GM18520 (cell line): Measurements from ENCODE around the gene CNGB1.
"Not testable (repeated sequence)": the region's sequence is repeated elsewhere in the genome, so short reads cannot be mapped to it uniquely, and the experiment has no call there.

Source experiments
- ATAC-seq: cut with Tn5 transposase; IDR thresholded peaks from one replicate; pipeline ENCODE4 v1.9.1; 2021; ENCODE audit not compliant: unreplicated experiment

The CNGB1 gene

GRCh38 chr16:57890752-57891111 is 80.2 kb downstream of the CNGB1 start:
- ATAC-seq: no peak

- no peak for ATAC-seq
Measured at GRCh38 chr16:57889960-57890751, 80.8 kb downstream of the CNGB1 start.

- no peak for ATAC-seq
Measured at GRCh38 chr16:57889522-57889921, 81.4 kb downstream of the CNGB1 start.

- no peak for ATAC-seq
Measured at GRCh38 chr16:57889111-57889510, 81.8 kb downstream of the CNGB1 start.

DNA sequence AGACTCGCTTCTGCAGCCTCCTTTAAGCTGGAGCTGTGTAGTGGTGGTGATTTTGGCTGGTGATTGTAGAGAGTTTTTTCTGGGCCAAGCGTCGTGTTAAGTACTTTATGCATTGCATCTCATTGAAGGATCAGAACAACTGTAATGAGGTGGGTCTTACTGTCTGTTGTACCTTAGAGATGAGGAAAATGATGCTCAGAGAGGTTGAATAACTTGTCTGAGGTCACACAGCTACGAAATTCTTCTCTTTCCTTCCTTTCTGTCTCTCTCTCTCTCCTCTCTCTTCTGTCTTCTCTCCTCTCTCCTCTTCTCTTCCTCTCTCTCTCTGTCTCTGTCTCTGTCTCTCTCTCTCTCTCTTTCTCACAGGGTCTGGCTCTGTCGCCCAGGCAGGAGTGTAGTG is 82.8 kb downstream of the CNGB1 start:
- ATAC-seq: no peak

GRCh38 chr16:57887711-57888110 is 83.2 kb downstream of the CNGB1 start:
- ATAC-seq: no peak

GRCh38 chr16:57886427-57886826 is 84.5 kb downstream of the CNGB1 start:
- ATAC-seq: no peak

DNA sequence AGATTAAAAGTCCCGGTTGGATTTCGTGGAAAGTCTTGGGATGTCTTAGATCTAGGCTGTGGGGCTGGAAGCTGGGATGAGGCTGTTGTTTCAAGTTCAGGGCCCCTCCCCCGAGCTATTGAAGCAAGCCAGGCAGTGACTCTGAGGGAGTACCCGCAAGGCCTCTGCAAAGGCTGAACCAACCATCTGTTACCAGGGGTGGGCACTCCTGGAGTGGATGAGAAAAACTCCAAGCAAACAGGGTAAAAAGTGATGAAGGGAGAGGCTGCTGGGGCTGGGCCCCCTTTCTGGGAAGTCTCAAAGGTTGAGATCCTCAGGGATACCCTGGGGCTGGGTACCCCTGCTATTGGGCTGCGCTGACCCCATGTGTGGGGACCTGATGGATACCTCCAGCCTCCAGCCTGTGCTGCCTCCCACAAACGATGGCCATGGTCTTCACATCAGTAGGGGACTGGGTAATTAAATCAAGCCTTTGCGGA is 86.2 kb downstream of the CNGB1 start:
- ATAC-seq: no peak

- ATAC-seq: no peak
Measured at GRCh38 chr16:57883953-57884654, 86.8 kb downstream of the CNGB1 start.

DNA sequence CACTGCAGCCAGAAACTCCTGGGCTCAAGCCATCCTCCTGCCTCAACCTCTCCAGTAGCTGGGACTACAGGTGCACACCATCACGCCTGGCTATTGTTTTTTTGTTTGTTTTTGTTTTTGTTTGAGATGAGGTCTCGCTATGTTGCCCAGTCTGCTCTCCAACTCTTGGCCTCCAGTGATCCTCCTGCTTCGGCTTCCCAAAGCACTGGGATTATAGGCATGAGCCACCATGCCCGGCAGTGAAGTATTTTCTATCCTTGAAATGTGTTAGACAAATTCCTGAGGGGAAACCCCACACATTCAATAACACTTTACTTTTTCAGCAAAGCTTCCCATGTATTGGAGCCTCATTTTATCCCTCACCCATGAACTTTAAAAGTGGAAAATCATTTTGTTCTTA is 87.4 kb downstream of the CNGB1 start:
- ATAC-seq: no peak

DNA sequence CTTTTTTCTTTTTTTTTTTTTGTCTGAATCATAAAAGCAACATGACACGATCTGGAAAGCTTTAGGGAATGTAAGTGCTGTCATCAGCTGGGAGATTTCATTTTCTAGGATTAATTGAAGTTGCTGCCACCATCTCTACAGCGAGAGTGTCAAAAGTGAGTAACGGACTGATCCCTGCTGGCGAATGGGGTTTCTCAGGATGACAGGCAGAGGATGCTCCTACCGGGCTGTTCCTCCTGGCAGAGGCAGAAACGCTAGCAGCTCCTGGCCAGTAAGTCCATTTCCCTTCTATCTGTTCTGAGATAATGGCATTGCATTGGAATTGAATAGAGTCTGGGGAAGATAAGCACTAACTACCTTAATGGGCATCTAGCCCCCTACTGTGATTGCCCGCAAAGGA is 88.1 kb downstream of the CNGB1 start:
- no peak for ATAC-seq

- ATAC-seq: no peak
Measured at GRCh38 chr16:57882206-57882605, 88.7 kb downstream of the CNGB1 start.

- ATAC-seq: no peak
Measured at GRCh38 chr16:57878586-57878985, 92.3 kb downstream of the CNGB1 start.

DNA sequence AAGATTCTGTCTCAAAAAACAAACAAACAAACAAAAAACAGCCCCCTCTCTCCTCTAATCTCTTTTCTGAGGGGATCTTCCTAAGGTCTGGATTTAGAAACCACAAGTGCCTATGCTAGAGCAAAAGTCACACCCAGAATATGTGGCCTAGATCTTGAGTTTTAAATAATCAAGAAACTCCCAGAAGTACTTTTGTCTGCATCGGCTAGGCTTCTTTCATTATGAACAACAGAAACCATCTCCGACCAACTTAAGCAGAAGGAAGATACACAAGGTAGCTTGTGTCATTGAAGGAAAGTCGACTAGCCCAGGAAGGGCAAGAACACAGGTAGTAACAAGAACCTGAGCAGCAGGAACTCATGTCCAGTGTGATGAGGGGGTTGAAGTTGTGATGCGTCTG is 94.7 kb downstream of the CNGB1 start:
- no peak for ATAC-seq

- no peak for ATAC-seq
Measured at GRCh38 chr16:57875347-57875746, 95.6 kb downstream of the CNGB1 start.

- no peak for ATAC-seq
Measured at GRCh38 chr16:57873218-57873617, 97.7 kb downstream of the CNGB1 start.

GRCh38 chr16:57872764-57873163 is 98.2 kb downstream of the CNGB1 start:
- not testable (repeated sequence) for ATAC-seq

DNA sequence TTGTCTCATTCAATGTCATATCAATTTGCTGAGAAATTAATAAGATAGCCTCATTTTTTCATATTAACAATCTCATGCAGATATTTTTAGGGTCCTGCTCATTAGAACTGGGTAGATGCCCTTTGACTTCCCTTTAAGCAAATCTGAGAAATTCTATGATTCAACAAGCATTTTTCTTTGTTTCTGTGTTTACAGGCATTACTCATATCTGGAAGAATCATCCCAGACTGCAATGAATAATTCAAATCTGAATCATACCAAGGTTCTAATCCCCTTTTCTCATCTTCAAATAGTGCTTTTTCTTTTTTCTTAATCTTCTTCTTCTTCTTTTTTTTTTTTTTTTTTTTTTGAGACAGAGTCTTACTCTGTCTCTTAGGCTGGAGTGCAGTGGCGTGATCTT is 99.5 kb downstream of the CNGB1 start:
- no peak for ATAC-seq

- no peak for ATAC-seq
Measured at GRCh38 chr16:57870753-57871454, 100.0 kb downstream of the CNGB1 start.

DNA sequence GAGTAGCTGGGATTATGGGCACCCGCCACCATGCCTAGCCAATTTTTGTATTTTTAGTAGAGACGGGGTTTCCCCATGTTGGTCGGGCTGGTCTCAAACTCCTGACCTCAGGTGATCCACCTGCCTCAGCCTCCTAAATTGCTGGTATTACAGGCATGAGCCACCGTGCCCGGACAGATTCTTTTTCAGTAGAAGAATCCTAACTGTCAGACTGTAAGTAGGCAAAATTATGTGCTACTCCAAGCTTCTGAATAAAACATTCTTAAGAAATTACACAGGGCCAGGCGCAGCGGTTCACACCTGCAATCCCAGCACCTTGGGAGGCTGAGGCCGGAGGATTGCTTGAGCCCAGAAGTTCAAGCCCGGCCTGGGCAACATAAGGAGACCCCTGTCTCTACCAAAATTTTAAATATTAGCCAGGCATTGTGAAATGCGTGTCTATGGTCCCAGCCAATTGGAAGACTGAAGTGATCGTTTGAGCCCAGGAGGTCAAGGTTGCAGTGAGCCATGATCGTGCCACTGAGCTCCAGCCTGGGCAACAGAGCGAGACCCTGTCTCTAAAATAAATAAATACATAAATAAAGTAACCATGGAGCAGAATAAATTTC is 101.9 kb downstream of the CNGB1 start:
- no peak for ATAC-seq

- ATAC-seq: no peak
Measured at GRCh38 chr16:57867000-57867561, 103.8 kb downstream of the CNGB1 start.
